K562 (cell line): ENCODE data around the gene CRYBG1. TPM values are rescaled to one million over a fixed set of nuclear protein-coding genes. Genes with fewer than 3 reads are reported as not detected.

Experiments used
- ATAC-seq: fragments of 200-7000 bp; cut with Tn5 transposase; 3 replicates; pipeline ENCODE4 v1.9.1; 2020; ENCODE audit warnings: moderate library complexity
- BruUV-seq: library from RNA; stranded (reverse); fragments of 400-500 nt; replicated peaks from 2 replicates; lab custom pipeline; 2021; lab: Mats Ljungman, UMichigan
- CTCF ChIA-PET: fragments of 300-600 bp; formaldehyde crosslinking; extraction: SDS; loops from one replicate; lab custom pipeline; 2021; ENCODE audit warnings: low intra/inter-chr PET ratio; lab: Yijun Ruan, JAX
- POLR2A ChIA-PET: fragments of 300-600, 350-650 bp; sonication (Branson Sonifier 250); formaldehyde crosslinking; extraction: SDS; loops from one replicate; lab custom pipeline; 2021; ENCODE audit warnings: antibody characterized with exemption, inconsistent platforms; lab: Yijun Ruan, JAX
- DNase-seq, 4 experiments: peaks; one replicate each; pipeline versions ENCODE4 v3.0.0 to v3.0.0-alpha.2; 2011 to 2018; ENCODE audit warnings: low spot score in 3 of 4, mixed read lengths in 3 of 4; ENCODE audit errors: extremely low read depth in 1 of 4
- FAIRE-seq: peaks from 2 replicates; lab custom pipeline; 2011; peaks lifted over from hg19 to GRCh38; lab: Jason Lieb, UNC
- H2AFZ ChIP-seq: 2 replicates; pipeline ENCODE4 v1.6.0; 2011; ENCODE audit warnings: low read depth, low read length, control low read depth, inconsistent platforms
- H3K27ac ChIP-seq: fragments of 200-600 bp; 3 replicates; pipeline ENCODE4 v1.8.0; 2011; ENCODE audit warnings: low read depth, mild to moderate bottlenecking, control low read depth, inconsistent platforms, low read length, moderate library complexity, mixed read lengths; ENCODE audit errors: extremely low read depth
- H3K27me3 ChIP-seq, 2 experiments: fragments of 300-600 bp in 1 of 2; 2 replicates in 1 of 2; 3 replicates in 1 of 2; pipeline versions ENCODE4 v1.6.0 to v1.8.0; 2011; ENCODE audit warnings: inconsistent platforms in 2 of 2, low read length in 2 of 2, mild to moderate bottlenecking in 1 of 2, mixed read lengths in 1 of 2, moderate library complexity in 1 of 2; ENCODE audit not compliant: control insufficient read depth in 2 of 2, insufficient read depth in 2 of 2
- H3K36me3 ChIP-seq: fragments of 300-600 bp; 3 replicates; pipeline ENCODE4 v1.8.0; 2011; ENCODE audit warnings: mild to moderate bottlenecking, low read length, inconsistent platforms; ENCODE audit not compliant: control insufficient read depth, insufficient read depth
- H3K4me1 ChIP-seq, 2 experiments: fragments of 200-600 bp in 1 of 2; replicated peaks in 1 of 2; 2 replicates in 1 of 2; 3 replicates in 1 of 2; pipeline versions ENCODE4 v1.5.1 to v1.8.0; 2011; ENCODE audit warnings: inconsistent platforms in 2 of 2, low read length in 2 of 2, mild to moderate bottlenecking in 1 of 2, mixed read lengths in 1 of 2, moderate library complexity in 1 of 2; ENCODE audit not compliant: control insufficient read depth in 2 of 2, insufficient read depth in 2 of 2
- H3K4me2 ChIP-seq: 2 replicates; pipeline ENCODE4 v1.6.1; 2011; ENCODE audit warnings: low read length, control low read depth, inconsistent platforms, mixed read lengths; ENCODE audit not compliant: insufficient read depth
- H3K4me3 ChIP-seq: fragments of 200-600 bp; sonication (generic), shearing (Covaris generic); 2 replicates; pipeline ENCODE4 v1.5.1; 2016; ENCODE audit warnings: control low read depth, inconsistent platforms
- H3K79me2 ChIP-seq: fragments of 200-600 bp; 3 replicates; pipeline ENCODE4 v1.8.0; 2011; ENCODE audit warnings: low read length, inconsistent platforms; ENCODE audit not compliant: control insufficient read depth, insufficient read depth
- H3K9ac ChIP-seq, 2 experiments: 2 replicates each; pipeline versions ENCODE4 v1.6.0 to v1.6.1; 2011; ENCODE audit warnings: low read depth in 2 of 2, low read length in 2 of 2, control low read depth in 1 of 2, inconsistent platforms in 1 of 2, mild to moderate bottlenecking in 1 of 2, mixed read lengths in 1 of 2; ENCODE audit not compliant: insufficient read depth in 1 of 2
- H3K9me1 ChIP-seq: one replicate; pipeline ENCODE4 v1.6.0; 2011; ENCODE audit warnings: inconsistent platforms, mild to moderate bottlenecking, low read length, moderate library complexity; ENCODE audit not compliant: control insufficient read depth, insufficient read depth
- H3K9me3 ChIP-seq: replicated peaks from 2 replicates; pipeline ENCODE4 v1.5.1; 2011; ENCODE audit warnings: low read depth, low read length, inconsistent platforms; ENCODE audit not compliant: control insufficient read depth, insufficient read depth
- H4K20me1 ChIP-seq: replicated peaks from 2 replicates; pipeline ENCODE4 v1.6.1; 2011; ENCODE audit warnings: low read length, inconsistent platforms, mixed read lengths; ENCODE audit not compliant: control insufficient read depth, insufficient read depth
- CBFA2T2 ChIP-seq: fragments of 450-650 bp; conservative IDR thresholded peaks from 2 replicates; pipeline ENCODE4 v1.6.1; 2017; ENCODE audit warnings: mild to moderate bottlenecking
- ELF4 ChIP-seq: fragments of 450-650 bp; formaldehyde crosslinking; IDR thresholded peaks from 2 replicates; pipeline ENCODE4 v1.4.0; 2022; ENCODE audit warnings: missing genetic modification characterization
- GTF2A2 ChIP-seq: IDR thresholded peaks from 2 replicates; pipeline ENCODE4 v1.6.1; 2016; ENCODE audit warnings: mild to moderate bottlenecking, missing genetic modification characterization, missing compliant biosample characterization
- GTF2E2 ChIP-seq: fragments of 200-800 bp; sonication (Bioruptor generic); IDR thresholded peaks from 2 replicates; pipeline ENCODE4 v1.6.1; 2016; ENCODE audit warnings: missing genetic modification characterization, missing compliant biosample characterization
- HMG20A ChIP-seq: fragments of 450-650 bp; formaldehyde crosslinking; conservative IDR thresholded peaks from 2 replicates; pipeline ENCODE4 v1.4.0; 2020; ENCODE audit warnings: mild to moderate bottlenecking, mixed read lengths
- PRMT5 ChIP-seq: sonication (generic); formaldehyde crosslinking; IDR thresholded peaks from 2 replicates; pipeline ENCODE4 v1.5.0; 2020; ENCODE audit warnings: missing genetic modification reagents
- PRPF4 ChIP-seq: fragments of 200-400 bp; formaldehyde crosslinking; IDR thresholded peaks from one replicate; pipeline ENCODE4 v1.6.1; 2017; ENCODE audit warnings: low read length, low read depth, mild to moderate bottlenecking; ENCODE audit not compliant: insufficient read depth, poor library complexity, severe bottlenecking
- SIN3B ChIP-seq: fragments of 450-650 bp; IDR thresholded peaks from 2 replicates; pipeline ENCODE4 v1.6.1; 2017; ENCODE audit warnings: low read depth, mild to moderate bottlenecking, moderate library complexity
- SMARCE1 ChIP-seq: fragments of 450-650 bp; IDR thresholded peaks from 2 replicates; pipeline ENCODE4 v1.7.1; 2016; ENCODE audit warnings: mild to moderate bottlenecking
- SNRNP70 ChIP-seq: fragments of 200-400 bp; formaldehyde crosslinking; optimal IDR thresholded peaks from 2 replicates; pipeline ENCODE3; 2017; ENCODE audit warnings: low read depth, low read length
- STAT5A ChIP-seq: IDR thresholded peaks from 2 replicates; pipeline ENCODE4 v1.6.1; 2012; ENCODE audit warnings: low read length, inconsistent platforms, borderline replicate concordance
- TOE1 ChIP-seq, 2 experiments: fragments of 450-650 bp in 1 of 2; sonication (generic) in 1 of 2; formaldehyde crosslinking in 1 of 2; IDR thresholded peaks; 2 replicates each; pipeline versions ENCODE4 v1.7.1 to v1.8.0; 2016 to 2022; ENCODE audit warnings: borderline replicate concordance in 2 of 2, mild to moderate bottlenecking in 2 of 2, antibody characterized with exemption in 1 of 2, inconsistent platforms in 1 of 2, low read depth in 1 of 2, missing genetic modification reagents in 1 of 2, moderate library complexity in 1 of 2
- ZNF134 ChIP-seq: fragments of 250-450 bp; sonication (Bioruptor Pico); conservative IDR thresholded peaks from 2 replicates; pipeline ENCODE4 v1.4.0; 2020
- WGBS: fragments of 100-300 bp; shearing (Covaris generic); methylation state at CpG from one replicate; pipeline ENCODE4 v1.1.6; 2016; ENCODE audit warnings: low coverage, mixed read lengths; ENCODE audit not compliant: insufficient coverage; ENCODE audit errors: missing lambda C conversion rate; 5-methylcytosine and 5-hydroxymethylcytosine counted together
- in situ Hi-C: fragments of 300-500 bp; cut with MboI; formaldehyde crosslinking; loops from 4 replicates; pipeline ENCODE4 v1.15.0; 2018; ENCODE audit warnings: inconsistent platforms, mixed read lengths
- intact Hi-C: fragments of 100-400 bp; cut with micrococcal nuclease; formaldehyde crosslinking; loops from 2 replicates; pipeline ENCODE4 v1.14.2; 2022
- polyA plus RNA-seq, 8 experiments: library from polyadenylated mRNA; depleted of rRNA in 4 of 8; stranded (reverse) in 5 of 8; unstranded in 3 of 8; fragments of >200 nt; fragmentation: Nextera tagmentation in 2 of 8; fragmentation: Illumina TruSeq in 1 of 8; extraction: Ambion mirVana in 2 of 8; extraction: Trizol in 1 of 8; gene quantifications; 2 replicates each; pipeline versions ENCODE4 v1.2.1 to v1.2.3, GENCODE V29; 2011 to 2014; ENCODE audit warnings: inconsistent platforms in 1 of 8, missing spikeins in 1 of 8
- total RNA-seq, 7 experiments: library from RNA; depleted of rRNA in 6 of 7; stranded (reverse); fragments of >200 nt in 6 of 7; fragmentation: Illumina TruSeq in 2 of 7; extraction: Trizol in 2 of 7; gene quantifications; 2 replicates each; pipeline versions ENCODE4 v1.2.1 to v1.2.3, GENCODE V29; 2011 to 2021; ENCODE audit warnings: low replicate concordance in 1 of 7

The CRYBG1 gene
- total and polyA plus RNA-seq, 9 of the 15 experiments (the other 6 are each of a cell fraction or from before 2014, with no cell fraction given): 0.07 to 0.47 (median 0.11) TPM

DNA sequence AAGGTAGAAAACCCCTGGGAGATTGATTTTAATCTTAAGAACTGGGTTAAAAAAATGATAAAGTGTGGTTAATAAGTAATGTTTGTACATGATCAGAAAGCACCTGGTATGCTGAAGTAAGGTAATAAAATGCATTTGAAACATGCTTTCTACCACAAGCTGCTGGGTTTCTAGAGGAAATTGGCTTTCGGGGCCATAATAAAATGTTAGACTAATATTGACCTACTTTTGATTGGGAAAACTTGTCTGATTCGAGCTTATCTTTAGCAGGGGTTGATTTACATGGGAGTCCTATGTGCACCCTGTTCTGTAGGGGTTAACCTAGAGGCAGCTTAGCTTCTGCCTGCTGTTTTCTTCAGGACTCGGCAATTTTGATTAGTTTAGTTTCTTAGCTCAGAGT is 50.5 kb downstream of the CRYBG1 start:
- FAIRE-seq: no peak
- ChIA-PET CTCF (no interaction called here), POLR2A (interaction anchor here (0.6 to 0.9 kb wide), 3 partner anchors 8 to 1228 kb away, joined by 3 to 4 read pairs (median 3); no protein-coding TSS in a partner anchor)
- no TSS peak for BruUV-seq
- Histone ChIP-seq H3K9me1 (no peaks in the 10 kb centered on the region), H3K27ac (no peak overlapping the region), H3K4me2 (no peak overlapping the region), H4K20me1 (no peaks in the 10 kb centered on the region), H3K79me2 (no peaks in the 10 kb centered on the region), H3K36me3 (no peaks in the 10 kb centered on the region), H3K4me3 (no peak overlapping the region), H3K4me1 (no peaks in the 10 kb centered on the region), H3K9ac (no peak overlapping the region), H3K9me3 (no peaks in the 10 kb centered on the region), H3K27me3 (peaks cover 3 to 13% of the 10 kb centered on the region in 2 experiments; a peak in 4 of 5 replicates), H2AFZ (no peak overlapping the region)
- no peak for TF ChIP-seq ELF4 (CRISPR knock-in tag)
- no peak for TF ChIP-seq CBFA2T2
- TF ChIP-seq TOE1 (IDR thresholded peaks at IDR 0.05; ENCODE audit: borderline replicate concordance): no peak
- TF ChIP-seq TOE1 (CRISPR knock-in tag; IDR thresholded peaks at IDR 0.05; ENCODE audit: borderline replicate concordance, low read depth): no peak
- TF ChIP-seq PRPF4: no peak
- no peak for TF ChIP-seq SNRNP70
- no peak for TF ChIP-seq SIN3B
- TF ChIP-seq HMG20A (CRISPR knock-in tag): no peak
- no peak for TF ChIP-seq SMARCE1
- no peak for TF ChIP-seq ZNF134 (CRISPR knock-in tag)
- TF ChIP-seq GTF2A2 (tag): no peak
- TF ChIP-seq PRMT5 (CRISPR knock-in tag): no peak
- TF ChIP-seq GTF2E2 (tag): no peak
- TF ChIP-seq STAT5A: no peak
- ATAC-seq: no peak
- 0% methylated on average over 3 of the region's 3 CpGs for WGBS
- DNase-seq: no peak
- in situ Hi-C loops (no loop called here), intact Hi-C loops (no loop called here)
